Epithelial cell of prostate (primary cell): ENCODE results near the gene RMC1.
A peak's percentile ranks its signal among the peaks of the same experiment; 100 is the strongest.
"Not testable (repeated sequence)": the region's sequence is repeated elsewhere in the genome, so short reads cannot be mapped to it uniquely, and the experiment has no call there.

Source experiments
- DNase-seq: peaks from one replicate; pipeline ENCODE4 v3.0.0-alpha.2; 2011; ENCODE audit warnings: low read depth, low spot score
- H3K27ac ChIP-seq: fragments of 450-650 bp; 2 replicates; pipeline ENCODE4 v1.5.1; 2017; ENCODE audit warnings: mild to moderate bottlenecking

RMC1 gene

GRCh38 chr18:23577521-23577920 is 74.2 kb downstream of the RMC1 start:
- H3K27ac ChIP-seq = not testable (repeated sequence)

GRCh38 chr18:23578067-23578701 is 74.9 kb downstream of the RMC1 start:
- H3K27ac ChIP-seq = no peak overlapping the region
- DNase-seq = no peak

More at GRCh38 chr18:23577521-23577920, 74.2 kb downstream of the RMC1 start:
- DNase-seq = not testable (repeated sequence)

GRCh38 chr18:23578891-23579653 is 75.8 kb downstream of the RMC1 start:
- no peak for DNase-seq
- H3K27ac ChIP-seq = no peak overlapping the region

- peak overlapping the region; percentile 9 for H3K27ac ChIP-seq
- DNase-seq = no peak
Measured at GRCh38 chr18:23580677-23581367, 77.5 kb downstream of the RMC1 start.
